H1 (cell line): ENCODE measurements around the gene CCDC148. TPM values are rescaled to one million over a fixed set of nuclear protein-coding genes. Genes with fewer than 3 reads are reported as not detected.

ENCODE experiments used
- CTCF ChIA-PET: fragments of 300-600 bp; sonication (Branson Sonifier 250); formaldehyde crosslinking; loops from one replicate; lab custom pipeline; 2021; ENCODE audit not compliant: partially characterized antibody; lab: Charles Lee
- POLR2A ChIA-PET: fragments of 300-600 bp; sonication (Branson Sonifier 250); formaldehyde crosslinking; loops from one replicate; lab custom pipeline; 2021; ENCODE audit warnings: inconsistent platforms; ENCODE audit not compliant: partially characterized antibody; lab: Charles Lee
- DNase-seq, 2 experiments: peaks; one replicate each; pipeline versions ENCODE4 v3.0.0 to v3.0.0-alpha.2; 2010 to 2022; ENCODE audit warnings: low spot score in 2 of 2, low read depth in 1 of 2, mixed read lengths in 1 of 2
- FAIRE-seq: peaks from 2 replicates; lab custom pipeline; 2011; peaks lifted over from hg19 to GRCh38; lab: Jason Lieb, UNC
- H2AFZ ChIP-seq: 2 replicates; pipeline ENCODE4 v1.8.1; 2012; ENCODE audit warnings: low read length, inconsistent platforms
- H2AK5ac ChIP-seq: 2 replicates; pipeline ENCODE4 v1.6.1; 2013; ENCODE audit warnings: low read depth, low read length
- H2BK120ac ChIP-seq: replicated peaks from 2 replicates; pipeline ENCODE3; 2013; ENCODE audit warnings: low read depth, low read length, inconsistent platforms
- H2BK12ac ChIP-seq: 2 replicates; pipeline ENCODE4 v1.6.1; 2013; ENCODE audit warnings: low read depth, low read length
- H2BK15ac ChIP-seq: 2 replicates; pipeline ENCODE4 v1.6.1; 2013; ENCODE audit warnings: low read length
- H2BK20ac ChIP-seq: 2 replicates; pipeline ENCODE4 v1.6.1; 2013; ENCODE audit warnings: low read length
- H2BK5ac ChIP-seq: 2 replicates; pipeline ENCODE4 v1.6.1; 2013; ENCODE audit warnings: low read depth, low read length
- H3K14ac ChIP-seq: 2 replicates; pipeline ENCODE4 v1.6.1; 2013; ENCODE audit warnings: inconsistent platforms; ENCODE audit not compliant: insufficient read length
- H3K18ac ChIP-seq: 2 replicates; pipeline ENCODE4 v1.6.1; 2013; ENCODE audit warnings: low read length; ENCODE audit errors: extremely low read depth
- H3K23ac ChIP-seq: 2 replicates; pipeline ENCODE4 v1.6.1; 2013; ENCODE audit warnings: inconsistent platforms; ENCODE audit not compliant: insufficient read length
- H3K23me2 ChIP-seq: 2 replicates; pipeline ENCODE4 v1.6.1; 2013; ENCODE audit warnings: low read depth, low read length
- H3K27ac ChIP-seq: 2 replicates; pipeline ENCODE4 v1.6.1; 2011; ENCODE audit warnings: low read depth, low read length, inconsistent platforms
- H3K27me3 ChIP-seq, 4 experiments: replicated peaks in 1 of 4; 1 replicate in 1 of 4; 2 replicates in 3 of 4; pipeline versions ENCODE4 v1.6.1 to v1.8.1; 2011 to 2013; ENCODE audit warnings: low read length in 3 of 4, mild to moderate bottlenecking in 3 of 4, inconsistent platforms in 2 of 4, mixed read lengths in 2 of 4, moderate library complexity in 1 of 4; ENCODE audit not compliant: control insufficient read depth in 3 of 4, insufficient read depth in 3 of 4; ENCODE audit errors: extremely low read depth in 1 of 4
- H3K36me3 ChIP-seq, 4 experiments: 2 replicates each; pipeline versions ENCODE4 v1.6.1 to v1.8.1; 2011 to 2013; ENCODE audit warnings: mild to moderate bottlenecking in 4 of 4, low read length in 3 of 4, moderate library complexity in 2 of 4, control low read depth in 1 of 4, inconsistent platforms in 1 of 4; ENCODE audit not compliant: insufficient read depth in 4 of 4, control insufficient read depth in 2 of 4
- H3K4ac ChIP-seq: replicated peaks from 2 replicates; pipeline ENCODE3; 2013; ENCODE audit warnings: low read length, low read depth, mixed read lengths, inconsistent platforms; ENCODE audit not compliant: insufficient read length
- H3K4me1 ChIP-seq, 4 experiments: replicated peaks in 1 of 4; 1 replicate in 1 of 4; 2 replicates in 3 of 4; pipeline versions ENCODE4 v1.6.1 to v1.8.1; 2011 to 2013; ENCODE audit warnings: low read length in 3 of 4, inconsistent platforms in 2 of 4, mixed read lengths in 1 of 4; ENCODE audit not compliant: insufficient read depth in 4 of 4, control insufficient read depth in 3 of 4
- H3K4me2 ChIP-seq, 2 experiments: 2 replicates each; pipeline versions ENCODE4 v1.6.1 to v1.8.1; 2011 to 2013; ENCODE audit warnings: low read depth in 2 of 2, low read length in 2 of 2, control low read depth in 1 of 2, inconsistent platforms in 1 of 2, mild to moderate bottlenecking in 1 of 2; ENCODE audit not compliant: insufficient read depth in 1 of 2
- H3K4me3 ChIP-seq, 4 experiments: fragments of 200-600, 300-600 bp in 1 of 4; sonication (generic), shearing (Covaris generic), sonication (Bioruptor Twin) in 1 of 4; 2 replicates each; pipeline versions ENCODE4 v1.5.1 to v1.8.1; 2011 to 2016; ENCODE audit warnings: low read length in 4 of 4, low read depth in 3 of 4, control low read depth in 2 of 4, inconsistent platforms in 2 of 4, mild to moderate bottlenecking in 2 of 4, mixed read lengths in 1 of 4, moderate library complexity in 1 of 4; ENCODE audit not compliant: insufficient read depth in 2 of 4; ENCODE audit errors: extremely low read depth in 1 of 4
- H3K56ac ChIP-seq: replicated peaks from 2 replicates; pipeline ENCODE3; 2013; ENCODE audit warnings: low read depth, mild to moderate bottlenecking, mixed read lengths, low read length, inconsistent platforms; ENCODE audit not compliant: insufficient read length
- H3K79me1 ChIP-seq: 2 replicates; pipeline ENCODE4 v1.6.1; 2013; ENCODE audit warnings: low read depth, low read length, control low read depth
- H3K79me2 ChIP-seq, 2 experiments: 2 replicates each; pipeline versions ENCODE4 v1.6.1 to v1.8.1; 2012 to 2013; ENCODE audit warnings: low read length in 2 of 2, mild to moderate bottlenecking in 2 of 2, inconsistent platforms in 1 of 2; ENCODE audit not compliant: insufficient read depth in 2 of 2, control insufficient read depth in 1 of 2
- H3K9ac ChIP-seq, 4 experiments: replicated peaks in 1 of 4; 1 replicate in 1 of 4; 2 replicates in 3 of 4; pipeline versions ENCODE4 v1.6.1 to v1.8.1; 2011 to 2013; ENCODE audit warnings: low read depth in 3 of 4, low read length in 3 of 4, control low read depth in 2 of 4, mild to moderate bottlenecking in 2 of 4, moderate library complexity in 2 of 4, inconsistent platforms in 1 of 4; ENCODE audit errors: extremely low read depth in 1 of 4
- H3K9me3 ChIP-seq, 2 experiments: 2 replicates each; pipeline versions ENCODE4 v1.6.1 to v1.8.1; 2012 to 2013; ENCODE audit warnings: mild to moderate bottlenecking in 2 of 2, moderate library complexity in 2 of 2, control low read depth in 1 of 2, inconsistent platforms in 1 of 2, low read depth in 1 of 2, low read length in 1 of 2, mixed read lengths in 1 of 2; ENCODE audit not compliant: insufficient read depth in 2 of 2
- H4K20me1 ChIP-seq, 2 experiments: replicated peaks in 1 of 2; 2 replicates each; pipeline versions ENCODE3 to v1.8.1; 2011 to 2013; ENCODE audit warnings: inconsistent platforms in 2 of 2, low read length in 2 of 2, mild to moderate bottlenecking in 1 of 2; ENCODE audit not compliant: insufficient read depth in 2 of 2, control insufficient read depth in 1 of 2
- H4K5ac ChIP-seq: 2 replicates; pipeline ENCODE4 v1.6.1; 2013; ENCODE audit warnings: low read length, low read depth, mixed read lengths, inconsistent platforms; ENCODE audit not compliant: insufficient read length
- H4K8ac ChIP-seq: 2 replicates; pipeline ENCODE4 v1.8.0; 2013; ENCODE audit warnings: mild to moderate bottlenecking, moderate library complexity, low read length, inconsistent platforms; ENCODE audit not compliant: insufficient read depth; ENCODE audit errors: extremely low read depth
- H4K91ac ChIP-seq: replicated peaks from 2 replicates; pipeline ENCODE3; 2013; ENCODE audit warnings: low read length, mixed read lengths, inconsistent platforms; ENCODE audit not compliant: insufficient read length
- FOSL1 ChIP-seq: IDR thresholded peaks from 2 replicates; pipeline ENCODE4 v1.6.1; 2011; ENCODE audit warnings: mild to moderate bottlenecking, low read depth, low read length, moderate library complexity; ENCODE audit not compliant: insufficient read depth
- USF2 ChIP-seq: IDR thresholded peaks from 2 replicates; pipeline ENCODE4 v1.6.1; 2011; ENCODE audit warnings: low read length, improper control_type of control experiment
- WGBS, 2 experiments: shearing (Covaris generic) in 1 of 2; methylation state at CpG; one replicate each; pipeline versions ENCODE4 v1.1.6 to v1.1.7; 2013 to 2015; ENCODE audit warnings: low lambda C conversion rate in 2 of 2, mixed read lengths in 2 of 2, inconsistent platforms in 1 of 2, low coverage in 1 of 2, missing lambda C conversion rate in 1 of 2; ENCODE audit not compliant: insufficient replicate concordance in 2 of 2, insufficient coverage in 1 of 2, insufficient read length in 1 of 2; ENCODE audit errors: extremely low coverage in 1 of 2, missing lambda C conversion rate in 1 of 2; 5-methylcytosine and 5-hydroxymethylcytosine counted together
- polyA plus RNA-seq, 7 experiments: library from polyadenylated mRNA; depleted of rRNA in 3 of 7; stranded (reverse) in 5 of 7; unstranded in 2 of 7; fragments of >200 nt in 5 of 7; fragments of 200-250 nt in 2 of 7; gene quantifications; 1 replicate in 5 of 7; 2 replicates in 1 of 7; 4 replicates in 1 of 7; pipeline versions ENCODE4 v1.2.1 to v1.2.3, GENCODE V29; 2011 to 2013; ENCODE audit warnings: missing spikeins in 2 of 7, mixed read lengths in 2 of 7
- total RNA-seq: library from RNA; stranded (reverse); fragmentation: NEBNext Ultra II Directional; extraction: Animal tissue kit (Norgen Biotek cat#: 25700); gene quantifications from 2 replicates; pipeline ENCODE4 v1.2.1, GENCODE V29; 2021

CCDC148 gene
- total and polyA plus RNA-seq, 2 of the 8 experiments (the other 6 are each of a cell fraction or from before 2014, with no cell fraction given): 0.45 to 1.3 TPM

DNA sequence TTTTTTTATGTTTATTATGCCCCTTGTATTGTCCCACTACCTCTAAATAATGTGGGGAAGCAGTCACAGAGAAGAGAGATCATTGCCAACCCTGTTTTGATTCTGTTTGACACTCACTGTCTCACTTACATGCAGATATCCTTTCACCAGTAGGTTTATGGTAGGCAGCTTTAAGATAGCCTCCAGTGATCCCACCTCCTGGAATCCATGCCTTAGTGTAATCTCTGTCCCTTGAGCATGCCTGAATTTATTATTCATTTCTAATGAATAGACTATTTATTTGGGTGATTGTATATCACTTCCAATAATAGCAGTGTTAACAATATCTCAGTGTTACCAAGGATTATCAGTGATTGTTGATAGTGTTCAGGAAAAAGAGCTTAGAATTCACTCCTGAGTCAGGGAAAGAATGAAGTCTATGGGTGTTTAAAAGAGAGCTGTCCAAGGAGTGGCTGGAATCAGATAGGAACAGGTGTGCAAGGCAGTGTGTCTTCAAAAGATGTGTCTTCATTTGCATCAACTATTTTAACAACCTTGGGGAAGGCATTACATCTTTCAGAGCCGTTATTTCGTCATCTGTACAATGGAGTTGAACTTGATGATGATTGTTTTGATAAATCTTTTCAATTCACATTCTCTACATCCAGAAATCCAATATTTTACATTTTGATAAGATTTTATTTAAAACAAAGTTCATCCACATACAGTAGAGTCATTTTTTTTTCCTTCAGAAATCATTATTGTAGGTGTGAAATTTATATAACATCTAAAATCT lies 32.1 kb upstream of the CCDC148 start:
- Histone ChIP-seq H2AK5ac (no peak overlapping the region), H3K23ac (no peak overlapping the region), H3K36me3 (no peaks in the 10 kb centered on the region), H2BK15ac (no peak overlapping the region), H4K8ac (no peak overlapping the region), H2BK12ac (no peak overlapping the region), H4K20me1 (peaks cover 9 to 16% of the 10 kb centered on the region in 2 experiments), H3K79me2 (peaks cover 3 to 96% of the 10 kb centered on the region in 2 experiments; a peak in 3 of 4 replicates), H3K79me1 (peaks cover 2% of the 10 kb centered on the region; the same call in 1 of the 2 replicates), H3K4me2 (peak overlapping the region in 1 of 2 experiments; percentile 6; a peak in 3 of 4 replicates), H3K9ac (no peak overlapping the region), H2BK5ac (no peak overlapping the region), H2AFZ (no peak overlapping the region), H3K14ac (no peak overlapping the region), H3K9me3 (no peaks in the 10 kb centered on the region), H2BK120ac (no peak overlapping the region), H3K4me3 (peak overlapping the region in 1 of 4 experiments; percentile 20; a peak in 1 of 8 replicates), H3K56ac (no peak overlapping the region), H3K4ac (no peak overlapping the region), H3K23me2 (no peaks in the 10 kb centered on the region; the same call in 1 of the 2 replicates), H4K91ac (no peak overlapping the region), H3K27ac (no peak overlapping the region), H3K27me3 (no peaks in the 10 kb centered on the region), H2BK20ac (no peak overlapping the region), H3K18ac (no peak overlapping the region), H3K4me1 (peaks cover 0 to 25% (median 24%) of the 10 kb centered on the region in 4 experiments; a peak in 5 of 7 replicates), H4K5ac (no peak overlapping the region)
- DNase-seq: no peak
- no peak for FAIRE-seq
- CTCF ChIA-PET: interaction anchor here (0.8 to 4.9 kb wide), 4 partner anchors 9 to 311 kb away, joined by 3 to 24 read pairs (median 6); no protein-coding TSS in a partner anchor
- POLR2A ChIA-PET: interaction anchor here (0.6 to 1.9 kb wide), 7 partner anchors 9 to 170 kb away, joined by 3 to 4 read pairs (median 3); no protein-coding TSS in a partner anchor
- 84% methylated on average over 2 of the region's 2 CpGs; no CpG with 5 or more reads in 1 of the 2 experiments for WGBS, 2 experiments
- TF ChIP-seq FOSL1 (no peak), USF2 (no peak)
